Epithelial cell of umbilical artery (primary cell): ENCODE measurements around the gene ADTRP. TPM values are rescaled to one million over a fixed set of nuclear protein-coding genes. Genes with fewer than 3 reads are reported as not detected.

ENCODE experiments used
- total RNA-seq: library from RNA; depleted of rRNA; stranded (reverse); fragments of >200 nt; gene quantifications from 2 replicates; pipeline ENCODE4 v1.2.3, GENCODE V29; 2014

Gene ADTRP, protein sequence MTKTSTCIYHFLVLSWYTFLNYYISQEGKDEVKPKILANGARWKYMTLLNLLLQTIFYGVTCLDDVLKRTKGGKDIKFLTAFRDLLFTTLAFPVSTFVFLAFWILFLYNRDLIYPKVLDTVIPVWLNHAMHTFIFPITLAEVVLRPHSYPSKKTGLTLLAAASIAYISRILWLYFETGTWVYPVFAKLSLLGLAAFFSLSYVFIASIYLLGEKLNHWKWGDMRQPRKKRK
- total RNA-seq, result 5.3 and 9.1 TPM in 2 replicates

DNA sequence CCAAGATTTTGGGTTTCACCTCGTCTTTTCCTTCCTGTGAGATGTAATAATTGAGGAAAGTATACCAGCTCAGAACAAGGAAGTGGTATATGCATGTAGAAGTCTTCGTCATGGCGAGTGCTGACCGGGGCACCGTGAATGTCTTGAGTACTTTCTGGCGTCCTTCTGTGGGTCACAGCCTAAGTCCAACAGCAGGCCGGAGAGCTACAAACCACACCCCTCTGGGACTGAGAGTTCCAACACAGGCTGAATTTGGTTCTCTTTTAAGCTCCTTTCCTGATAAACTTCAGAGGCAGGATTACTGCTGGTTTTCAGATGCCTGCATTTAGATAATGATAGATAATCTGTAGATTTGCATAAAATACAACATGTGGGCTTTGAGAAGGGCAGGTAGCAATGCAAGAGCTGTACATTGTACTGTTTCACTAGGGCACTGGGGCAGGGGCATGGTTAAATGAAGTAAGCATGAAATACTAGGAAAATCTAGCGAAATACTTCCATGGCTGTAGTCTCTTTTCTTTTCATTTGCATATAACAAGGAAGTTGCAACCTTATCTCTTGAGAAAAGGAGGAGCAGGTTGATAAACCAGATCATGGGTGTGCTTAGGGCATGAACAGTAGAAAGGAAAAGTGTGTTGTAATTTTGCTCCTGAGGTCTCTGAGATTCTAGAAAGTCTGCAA lies at the start of gene ADTRP:
TSS of gene ADTRP (minus strand) at position 156 of the 681 bp plus-strand sequence. CDS start at position 112, 44 bp downstream.

Other genes with a start within 250 kb of the ADTRP start
- gene TMEM170B, start 241.1 kb downstream of the ADTRP start, total RNA-seq, result 3.6 and 6.1 TPM in 2 replicates
- gene HIVEP1, start 233.5 kb upstream of the ADTRP start, total RNA-seq, result 9.4 and 22.2 TPM in 2 replicates